Measurements from ENCODE around the gene ADGRB2.
A peak's percentile ranks its signal among the peaks of the same experiment; 100 is the strongest.

Gene ADGRB2

DNA sequence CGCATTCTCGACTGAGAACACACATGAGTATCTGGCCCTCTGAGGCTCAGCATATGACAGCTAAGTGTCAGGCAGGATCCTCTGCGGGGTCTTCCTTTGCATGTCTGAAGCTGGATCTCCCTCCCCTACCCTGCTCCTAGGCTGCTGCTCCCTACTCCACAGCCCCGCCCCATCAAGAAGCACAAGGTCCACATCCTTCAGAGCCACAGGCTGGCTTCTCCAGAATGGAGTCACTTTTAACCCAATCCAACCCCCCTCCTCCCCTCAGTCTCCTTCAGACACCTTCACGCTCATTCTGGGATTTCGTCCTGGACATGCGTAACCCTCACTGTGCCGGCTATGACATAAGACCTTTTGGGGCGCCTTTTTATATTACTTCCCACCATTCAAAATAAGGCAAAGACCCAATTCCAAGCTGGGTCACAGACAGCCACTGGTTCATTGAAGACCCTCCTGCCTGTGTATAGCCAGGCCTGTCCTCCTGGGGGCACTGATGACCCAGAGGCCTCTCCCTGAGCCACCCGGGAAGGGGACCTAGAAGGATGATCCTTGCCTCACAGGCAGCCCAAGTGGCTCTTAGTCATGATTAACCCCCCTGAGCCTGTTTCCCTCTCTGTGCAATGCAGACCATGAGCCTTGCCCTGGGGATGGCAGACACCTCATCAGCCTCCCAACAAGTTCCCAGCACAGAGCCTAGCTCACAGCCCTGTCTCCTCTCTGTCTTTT lies 4.7 kb downstream of the ADGRB2 start:
- peaks cover 12 to 26% of the 10 kb centered on the region in 2 donors for H3K27me3 Mint-ChIP-seq
- DNase-seq (no peak), ATAC-seq (replicated peaks) (no peak)
- no peak overlapping the region for H3K4me3 Mint-ChIP-seq
- H3K9me3 Mint-ChIP-seq: no peaks in the 10 kb centered on the region
- H3K4me1 Mint-ChIP-seq: peaks cover 14 to 29% of the 10 kb centered on the region in 2 donors
- peak overlapping the region; percentile 44 for H3K27ac Mint-ChIP-seq
- H3K36me3 Mint-ChIP-seq: no peaks in the 10 kb centered on the region

DNA sequence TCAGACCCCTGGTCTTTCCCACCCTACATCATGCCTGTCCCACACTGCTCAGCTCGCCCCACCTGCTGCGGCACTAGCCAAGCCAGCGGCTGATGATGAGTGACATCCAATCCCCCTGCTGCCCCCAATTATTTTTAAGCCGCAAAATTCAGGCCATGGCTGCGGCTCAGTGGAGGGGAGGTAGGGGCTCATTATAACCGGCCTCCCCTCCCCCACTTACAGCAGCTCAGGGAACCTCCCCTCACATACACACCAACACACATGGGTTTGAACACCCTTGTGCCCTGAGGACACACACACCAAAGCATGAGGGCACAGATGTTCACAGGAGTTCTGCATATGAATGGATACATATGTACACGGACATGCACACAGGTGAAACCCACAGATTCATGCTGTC lies 5.3 kb downstream of the ADGRB2 start:
- Mint-ChIP-seq H3K36me3 (no peaks in the 10 kb centered on the region), H3K27ac (no peak overlapping the region), H3K9me3 (no peaks in the 10 kb centered on the region), H3K4me1 (peaks cover 14 to 28% of the 10 kb centered on the region in 2 donors), H3K27me3 (peaks cover 12 to 30% of the 10 kb centered on the region in 2 donors), H3K4me3 (no peak overlapping the region)
- no peak for DNase-seq
- no peak for ATAC-seq (replicated peaks)

DNA sequence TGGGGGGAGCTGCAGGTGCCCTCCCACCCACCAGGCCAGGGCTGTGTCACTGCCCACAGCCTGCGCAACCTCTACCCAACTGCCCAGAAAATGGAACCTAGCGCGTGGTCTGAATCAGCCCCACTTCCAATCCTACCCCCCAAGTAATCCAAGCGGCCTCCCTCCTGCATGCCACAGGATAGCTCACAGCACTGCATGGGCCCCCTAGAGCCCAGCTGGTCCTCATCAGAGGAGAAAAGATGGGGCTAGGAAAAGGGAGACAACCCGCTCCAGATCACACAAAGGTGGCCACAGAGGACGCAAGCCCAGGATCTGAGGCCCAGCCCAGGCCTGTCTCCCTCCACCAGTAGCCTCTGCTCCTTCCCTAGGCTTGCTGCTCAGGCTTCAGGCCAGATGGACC lies 6.2 kb downstream of the ADGRB2 start:
- ATAC-seq (replicated peaks): no peak
- Mint-ChIP-seq H3K4me3 (no peak overlapping the region), H3K27ac (no peak overlapping the region)

DNA sequence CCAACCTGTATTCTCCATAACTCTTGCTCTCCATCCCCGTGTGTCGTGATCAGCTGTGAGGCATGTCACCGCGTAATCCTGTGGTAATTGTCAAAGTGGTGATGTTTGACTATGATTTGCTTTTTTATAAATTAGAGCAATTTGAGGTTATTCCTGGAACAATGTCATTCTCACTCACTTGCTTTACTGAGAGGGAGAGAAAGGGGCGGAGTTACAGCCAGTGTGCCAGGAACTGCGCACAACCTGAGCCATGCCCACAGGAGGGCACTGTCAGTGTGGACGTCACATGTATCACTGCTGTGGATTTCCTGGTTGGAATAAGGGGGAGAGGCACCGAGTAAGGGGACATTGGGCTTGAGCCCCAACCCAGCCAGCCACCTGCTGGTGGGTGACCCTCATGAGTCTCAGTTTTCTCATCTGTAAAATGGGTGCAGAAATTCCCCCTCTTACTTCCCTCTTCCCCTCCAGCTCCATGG lies 6.9 kb downstream of the ADGRB2 start:
- H3K4me3 Mint-ChIP-seq: no peak overlapping the region

More for the DNA sequence above, 6.2 kb downstream of the ADGRB2 start:
- DNase-seq: no peak
- H3K27me3 Mint-ChIP-seq: peaks cover 6 to 30% of the 10 kb centered on the region in 2 donors
- H3K36me3 Mint-ChIP-seq: no peaks in the 10 kb centered on the region
- peaks cover 7 to 20% of the 10 kb centered on the region in 2 donors for H3K4me1 Mint-ChIP-seq
- no peaks in the 10 kb centered on the region for H3K9me3 Mint-ChIP-seq

DNA sequence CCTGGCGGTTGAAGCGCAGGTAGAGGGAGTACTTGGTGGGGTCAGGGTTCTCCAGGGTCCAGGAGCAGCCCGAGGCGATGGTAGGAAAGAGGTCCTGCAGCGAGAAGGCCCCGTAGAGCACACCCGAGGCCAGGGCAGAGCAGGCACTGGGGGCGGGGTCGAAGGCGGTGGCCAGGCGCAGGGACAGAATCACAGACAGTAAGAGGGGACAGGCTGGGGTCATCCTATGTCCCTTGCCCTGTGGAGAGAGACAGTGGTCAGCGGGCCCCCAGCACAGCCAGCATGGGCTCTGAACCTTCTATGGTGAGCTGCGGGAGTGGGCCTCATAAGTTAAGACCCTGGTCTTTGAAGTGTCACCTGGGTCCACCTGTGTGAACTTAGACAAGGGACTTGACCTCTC lies 7.6 kb downstream of the ADGRB2 start:
- DNase-seq (no peak), ATAC-seq (replicated peaks) (no peak)
- Mint-ChIP-seq H3K9me3 (no peaks in the 10 kb centered on the region), H3K4me3 (no peak overlapping the region), H3K27me3 (peaks cover 9 to 30% of the 10 kb centered on the region in 2 donors), H3K4me1 (peaks cover 8 to 21% of the 10 kb centered on the region in 2 donors), H3K27ac (no peak overlapping the region), H3K36me3 (no peaks in the 10 kb centered on the region)

More for the DNA sequence above, 6.9 kb downstream of the ADGRB2 start:
- ATAC-seq (replicated peaks): no peak
- Mint-ChIP-seq H3K4me1 (peaks cover 7 to 18% of the 10 kb centered on the region in 2 donors), H3K36me3 (no peaks in the 10 kb centered on the region), H3K27me3 (peaks cover 9 to 30% of the 10 kb centered on the region in 2 donors), H3K9me3 (no peaks in the 10 kb centered on the region), H3K27ac (no peak overlapping the region)
- no peak for DNase-seq

DNA sequence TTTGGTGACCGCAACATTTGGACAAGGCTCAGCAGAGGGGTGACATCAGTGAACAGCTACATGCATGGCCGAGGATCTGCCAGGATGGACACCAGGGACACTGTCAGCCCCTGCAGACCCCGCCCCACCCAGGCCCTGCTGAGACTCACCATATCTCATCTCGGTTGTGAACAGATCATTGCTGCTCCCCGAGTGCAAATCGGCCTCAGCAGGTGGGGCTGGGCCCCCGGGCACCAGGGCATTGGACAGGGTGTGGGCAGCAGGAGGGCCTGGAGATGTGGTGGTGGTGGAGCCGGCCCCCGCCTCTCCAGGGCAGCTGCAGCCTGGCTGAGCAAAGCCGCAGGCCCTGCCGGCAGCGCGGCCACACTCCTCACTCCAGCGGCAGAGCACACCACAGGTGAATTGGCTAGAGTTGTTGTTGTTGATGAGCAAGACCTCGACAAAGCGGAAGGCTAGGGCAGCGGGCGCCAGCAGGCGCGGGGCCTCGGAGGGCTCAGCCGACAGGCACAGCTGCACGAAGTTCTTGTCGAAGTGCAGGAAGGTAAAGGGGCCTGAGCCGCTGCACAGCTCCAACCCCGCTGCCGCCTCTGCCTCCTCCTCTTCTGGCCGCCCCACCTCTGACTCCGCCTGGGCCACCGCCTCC lies 8.2 kb downstream of the ADGRB2 start:
- Mint-ChIP-seq H3K27ac (no peak overlapping the region), H3K36me3 (no peaks in the 10 kb centered on the region), H3K4me1 (peaks cover 8 to 20% of the 10 kb centered on the region in 2 donors), H3K4me3 (no peak overlapping the region), H3K27me3 (peaks cover 11 to 34% of the 10 kb centered on the region in 2 donors), H3K9me3 (no peaks in the 10 kb centered on the region)
- DNase-seq (no peak), ATAC-seq (replicated peaks) (no peak)

DNA sequence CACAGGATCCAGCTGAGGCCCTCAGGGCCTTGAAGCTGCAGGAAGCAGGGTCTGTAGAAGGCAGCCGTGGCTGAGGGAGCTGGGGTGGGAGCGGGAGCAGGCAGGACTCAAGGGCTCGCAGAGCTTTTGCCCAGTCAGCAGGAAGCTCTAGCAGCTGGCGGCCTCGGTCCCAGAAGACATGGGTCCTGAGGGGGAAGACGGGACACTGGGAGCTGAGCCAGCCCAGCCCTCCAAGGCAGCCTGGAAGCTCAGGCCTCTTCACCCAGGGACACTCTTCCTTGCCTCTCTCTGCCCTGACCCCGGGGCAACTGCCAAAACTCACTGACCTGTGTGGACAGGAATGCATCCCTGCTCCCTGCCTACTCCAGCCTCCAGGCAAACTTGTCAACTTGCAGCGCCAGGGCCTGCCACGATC lies 8.9 kb downstream of the ADGRB2 start:
- H3K4me3 Mint-ChIP-seq: no peak overlapping the region

DNA sequence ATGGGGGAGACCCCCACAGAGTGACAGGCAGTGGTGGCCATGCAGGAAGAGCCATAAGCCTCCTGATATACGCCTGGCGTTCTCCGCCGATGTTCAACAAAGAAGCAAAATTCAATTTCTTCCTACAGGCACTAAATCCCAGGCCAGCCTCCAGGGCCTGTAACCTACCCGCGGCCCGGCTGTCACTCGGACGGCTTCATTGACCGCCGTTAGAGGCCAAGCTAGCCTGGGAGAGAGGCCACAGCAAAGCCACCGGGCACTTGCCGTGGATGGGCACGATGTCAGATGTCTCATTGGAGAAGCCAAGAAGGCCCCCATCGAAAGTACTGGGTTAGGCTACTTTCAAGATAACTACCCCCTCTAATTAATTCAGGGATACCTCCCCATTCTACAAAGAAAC lies 9.7 kb downstream of the ADGRB2 start:
- peaks cover 14 to 22% of the 10 kb centered on the region in 2 donors for H3K4me1 Mint-ChIP-seq
- H3K27ac Mint-ChIP-seq: no peak overlapping the region
- ATAC-seq (replicated peaks): no peak

More for the DNA sequence above, 8.9 kb downstream of the ADGRB2 start:
- no peak for ATAC-seq (replicated peaks)
- Mint-ChIP-seq H3K4me1 (peaks cover 14 to 22% of the 10 kb centered on the region in 2 donors), H3K27me3 (peaks cover 17 to 41% of the 10 kb centered on the region in 2 donors), H3K9me3 (no peaks in the 10 kb centered on the region), H3K36me3 (no peaks in the 10 kb centered on the region), H3K27ac (no peak overlapping the region)
- no peak for DNase-seq

DNA sequence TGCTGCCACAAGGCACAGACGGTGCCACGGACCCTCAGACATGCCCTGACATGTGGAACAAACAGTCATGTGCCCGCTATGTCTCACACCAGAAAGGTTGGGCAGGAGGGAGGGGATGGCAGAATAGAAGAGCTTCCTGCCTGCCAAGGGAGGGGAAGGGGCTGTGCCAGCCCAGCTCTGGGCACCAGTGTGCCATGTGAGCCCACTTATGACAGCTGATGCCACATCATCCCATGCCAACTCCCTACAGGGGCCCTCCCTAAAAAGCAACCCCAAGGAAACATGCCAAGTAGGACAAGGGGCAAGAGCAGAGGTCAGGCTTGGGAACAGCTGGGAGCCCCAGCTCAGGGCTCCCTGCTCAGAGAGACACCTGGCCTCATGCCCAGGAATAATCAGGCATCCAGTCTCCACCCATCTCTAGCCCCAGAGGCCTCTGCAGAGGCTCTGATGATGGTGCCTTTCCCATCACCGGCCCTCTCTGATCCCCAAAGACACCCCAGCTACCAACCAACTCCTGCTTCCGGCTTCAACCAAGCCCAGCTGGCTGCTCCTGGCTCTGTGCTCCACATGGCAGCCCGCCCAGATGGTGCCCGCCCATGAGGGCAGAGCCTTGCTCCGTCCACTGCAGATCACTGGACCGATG lies 10.3 kb downstream of the ADGRB2 start:
- Mint-ChIP-seq H3K9me3 (no peaks in the 10 kb centered on the region), H3K36me3 (no peaks in the 10 kb centered on the region), H3K27me3 (peaks cover 28 to 55% of the 10 kb centered on the region in 2 donors), H3K27ac (no peak overlapping the region), H3K4me1 (peaks cover 14 to 22% of the 10 kb centered on the region in 2 donors), H3K4me3 (no peak overlapping the region)
- DNase-seq (no peak), ATAC-seq (replicated peaks) (no peak)

More for the DNA sequence above, 9.7 kb downstream of the ADGRB2 start:
- Mint-ChIP-seq H3K36me3 (no peaks in the 10 kb centered on the region), H3K4me3 (no peak overlapping the region), H3K27me3 (peaks cover 24 to 49% of the 10 kb centered on the region in 2 donors), H3K9me3 (no peaks in the 10 kb centered on the region)
- no peak for DNase-seq

DNA sequence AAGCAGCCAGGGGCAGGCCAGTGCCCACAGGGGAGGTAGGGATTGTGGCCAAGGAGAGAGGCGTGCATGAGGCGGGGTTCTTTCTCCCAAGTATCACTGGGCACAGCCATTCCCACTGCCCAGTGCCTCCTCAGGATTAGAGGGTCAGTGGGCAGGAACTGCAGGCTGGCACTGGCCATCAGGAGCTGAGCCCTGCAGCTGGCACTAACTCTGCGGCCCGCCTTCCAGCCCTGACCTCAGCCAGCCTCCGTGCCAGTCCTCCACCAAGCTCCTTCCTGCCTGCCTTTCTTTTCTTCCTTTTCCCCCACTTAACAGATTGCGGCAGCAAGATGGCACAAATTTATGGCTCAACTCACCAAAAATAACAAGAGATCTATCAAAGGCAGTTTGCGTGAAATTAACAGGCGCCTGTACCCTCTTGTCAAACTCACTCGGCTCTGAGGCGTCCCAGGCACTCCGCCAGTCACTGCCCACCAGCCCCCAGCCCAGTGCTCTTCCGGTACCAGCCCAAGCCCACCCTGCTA lies 11.1 kb downstream of the ADGRB2 start:
- Mint-ChIP-seq H3K4me3 (no peak overlapping the region), H3K36me3 (no peaks in the 10 kb centered on the region), H3K4me1 (peaks cover 14 to 22% of the 10 kb centered on the region in 2 donors), H3K27ac (no peak overlapping the region), H3K27me3 (peaks cover 32 to 58% of the 10 kb centered on the region in 2 donors), H3K9me3 (no peaks in the 10 kb centered on the region)
- DNase-seq: no peak
- no peak for ATAC-seq (replicated peaks)

DNA sequence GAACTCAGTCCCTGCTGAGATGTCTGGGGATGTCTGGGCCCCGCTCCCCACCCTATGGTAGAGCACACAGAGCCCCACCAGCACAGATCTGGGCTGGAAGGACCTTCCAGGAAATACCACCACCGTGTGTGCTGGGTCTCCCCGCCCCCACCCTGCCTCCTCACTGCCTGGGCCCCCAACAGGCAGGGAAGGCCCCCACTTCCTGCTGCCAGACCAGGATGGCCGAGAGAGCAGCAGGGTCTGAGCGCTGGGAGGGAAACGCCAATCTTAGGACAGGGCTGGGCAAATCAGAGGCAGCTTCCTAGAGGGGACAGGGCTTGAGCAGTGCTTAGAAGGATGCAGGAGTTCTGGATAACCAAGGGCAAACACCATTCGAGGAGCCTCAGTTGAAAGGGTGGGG lies 11.9 kb downstream of the ADGRB2 start:
- no peak overlapping the region for H3K4me3 Mint-ChIP-seq
- no peaks in the 10 kb centered on the region for H3K9me3 Mint-ChIP-seq
- peaks cover 15 to 25% of the 10 kb centered on the region in 2 donors for H3K4me1 Mint-ChIP-seq
- peaks cover 32 to 63% of the 10 kb centered on the region in 2 donors for H3K27me3 Mint-ChIP-seq
- H3K27ac Mint-ChIP-seq: peak overlapping the region; percentile 42
- DNase-seq: no peak
- ATAC-seq (replicated peaks): no peak
- H3K36me3 Mint-ChIP-seq: no peaks in the 10 kb centered on the region

DNA sequence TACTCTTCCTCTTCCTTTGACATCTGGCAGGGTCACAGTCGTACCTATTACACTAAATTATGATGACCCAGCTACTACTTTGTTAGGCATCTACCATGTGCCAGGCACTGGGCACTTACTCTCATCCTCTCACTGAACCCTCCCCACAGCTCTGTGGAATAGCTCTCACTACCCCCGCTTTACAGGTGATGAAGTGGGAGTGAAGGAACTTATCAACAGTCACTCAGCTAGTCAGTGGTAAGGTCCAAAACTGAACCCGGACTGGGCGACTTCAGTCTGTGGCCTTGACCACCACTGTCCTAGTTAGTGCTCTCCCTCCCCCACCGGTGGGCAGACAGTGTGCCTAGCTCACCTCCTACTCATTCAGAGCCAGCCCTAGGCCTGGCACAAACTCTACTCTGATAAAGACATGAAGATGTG lies 12.3 kb downstream of the ADGRB2 start:
- no peaks in the 10 kb centered on the region for H3K36me3 Mint-ChIP-seq
- H3K4me3 Mint-ChIP-seq: no peak overlapping the region
- H3K9me3 Mint-ChIP-seq: no peaks in the 10 kb centered on the region
- DNase-seq (no peak), ATAC-seq (replicated peaks) (no peak)
- no peak overlapping the region for H3K27ac Mint-ChIP-seq
- H3K4me1 Mint-ChIP-seq: peaks cover 20 to 29% of the 10 kb centered on the region in 2 donors
- H3K27me3 Mint-ChIP-seq: peaks cover 36 to 68% of the 10 kb centered on the region in 2 donors

DNA sequence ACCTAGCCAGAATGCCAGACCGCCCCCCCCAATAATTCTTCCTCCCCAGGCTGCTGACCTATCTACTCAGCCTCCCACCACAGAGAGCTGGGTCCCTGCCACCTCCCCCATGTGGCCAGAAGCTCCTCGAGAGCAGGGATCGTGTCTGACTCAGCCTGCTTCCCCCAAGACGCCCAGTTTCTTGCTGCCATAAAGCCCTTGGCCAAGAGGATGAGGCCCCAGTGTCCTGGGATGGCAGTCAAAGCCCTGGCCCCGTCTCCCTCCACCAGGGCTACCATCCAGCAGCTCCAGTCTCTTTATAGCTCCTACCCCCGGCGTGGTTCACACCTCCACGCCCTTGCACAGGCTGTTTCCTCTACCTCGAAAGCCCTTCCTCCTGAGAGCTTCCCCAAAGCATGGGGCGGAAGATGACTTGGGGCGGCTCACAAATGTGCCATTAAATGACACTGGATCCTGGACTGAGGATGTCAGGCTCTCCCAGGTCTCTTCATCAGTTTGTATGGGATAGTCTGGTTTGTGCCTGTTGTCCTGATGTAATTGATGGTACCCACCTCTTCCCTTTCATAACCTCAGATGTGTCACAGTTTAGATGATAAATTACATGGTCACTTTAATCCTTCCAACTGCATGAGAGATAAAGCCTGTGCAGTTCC lies 13.2 kb downstream of the ADGRB2 start:
- peaks cover 26 to 38% of the 10 kb centered on the region in 2 donors for H3K4me1 Mint-ChIP-seq
- ATAC-seq (replicated peaks): peak; percentile 52 to 61
- H3K4me3 Mint-ChIP-seq: no peak overlapping the region
- no peaks in the 10 kb centered on the region for H3K9me3 Mint-ChIP-seq
- no peaks in the 10 kb centered on the region for H3K36me3 Mint-ChIP-seq
- H3K27me3 Mint-ChIP-seq: peaks cover 39 to 76% of the 10 kb centered on the region in 2 donors
- no peak for DNase-seq
- no peak overlapping the region for H3K27ac Mint-ChIP-seq
